H9 (cell line): ENCODE data around the gene AADACL3. TPM values are rescaled to one million over a fixed set of nuclear protein-coding genes. Genes with fewer than 3 reads are reported as not detected.

Experiments used
- DNase-seq: peaks from one replicate; pipeline ENCODE4 v3.0.0-alpha.2; 2017
- H2AFZ ChIP-seq: one replicate; pipeline ENCODE4 v1.6.1; 2013; ENCODE audit warnings: mild to moderate bottlenecking, low read length, control low read depth, moderate library complexity
- H2AK5ac ChIP-seq: 2 replicates; pipeline ENCODE4 v1.6.1; 2013; ENCODE audit warnings: low read length, control low read depth, mixed read lengths; ENCODE audit not compliant: insufficient read length
- H2BK120ac ChIP-seq: one replicate; pipeline ENCODE4 v1.6.1; 2013; ENCODE audit warnings: low read depth, mild to moderate bottlenecking, low read length, control low read depth, inconsistent platforms; ENCODE audit not compliant: poor library complexity, severe bottlenecking
- H2BK12ac ChIP-seq: 2 replicates; pipeline ENCODE4 v1.6.1; 2013; ENCODE audit warnings: low read length, control low read depth, mixed read lengths, low read depth; ENCODE audit not compliant: insufficient read length
- H2BK15ac ChIP-seq: 2 replicates; pipeline ENCODE4 v1.6.1; 2013; ENCODE audit warnings: low read depth, low read length, control low read depth
- H2BK20ac ChIP-seq: one replicate; pipeline ENCODE4 v1.6.1; 2013; ENCODE audit warnings: low read depth, mild to moderate bottlenecking, low read length, control low read depth, inconsistent platforms; ENCODE audit not compliant: poor library complexity, severe bottlenecking
- H2BK5ac ChIP-seq: 2 replicates; pipeline ENCODE4 v1.6.1; 2013; ENCODE audit warnings: low read length, control low read depth, mixed read lengths; ENCODE audit not compliant: insufficient read length
- H3K14ac ChIP-seq: 2 replicates; pipeline ENCODE4 v1.6.1; 2013; ENCODE audit warnings: low read length, control low read depth; ENCODE audit not compliant: insufficient read depth
- H3K18ac ChIP-seq: 2 replicates; pipeline ENCODE4 v1.6.1; 2013; ENCODE audit warnings: low read depth, mild to moderate bottlenecking, mixed read lengths, low read length, control low read depth; ENCODE audit not compliant: insufficient read length
- H3K23ac ChIP-seq: 2 replicates; pipeline ENCODE4 v1.6.1; 2013; ENCODE audit warnings: low read length, control low read depth, mixed read lengths, low read depth; ENCODE audit not compliant: insufficient read length
- H3K23me2 ChIP-seq: 2 replicates; pipeline ENCODE4 v1.6.1; 2013; ENCODE audit warnings: low read depth, mild to moderate bottlenecking, mixed read lengths, low read length, control low read depth; ENCODE audit not compliant: insufficient read length, poor library complexity, severe bottlenecking
- H3K27ac ChIP-seq: 2 replicates; pipeline ENCODE4 v1.5.1; 2013; ENCODE audit warnings: low read length, control low read depth, mixed read lengths, low read depth; ENCODE audit not compliant: insufficient read length
- H3K27me3 ChIP-seq: 2 replicates; pipeline ENCODE4 v1.6.1; 2013; ENCODE audit warnings: low read length, control low read depth, inconsistent platforms; ENCODE audit not compliant: insufficient read depth
- H3K4ac ChIP-seq: 2 replicates; pipeline ENCODE4 v1.6.1; 2013; ENCODE audit warnings: low read depth, mild to moderate bottlenecking, control low read depth, inconsistent platforms, low read length, moderate library complexity
- H3K4me1 ChIP-seq: 2 replicates; pipeline ENCODE4 v1.6.1; 2013; ENCODE audit warnings: low read length, control low read depth, inconsistent platforms; ENCODE audit not compliant: insufficient read depth
- H3K4me2 ChIP-seq: 2 replicates; pipeline ENCODE4 v1.6.1; 2013; ENCODE audit warnings: low read length, control low read depth, mixed read lengths; ENCODE audit not compliant: insufficient read length, insufficient read depth
- H3K56ac ChIP-seq: 2 replicates; pipeline ENCODE4 v1.6.1; 2013; ENCODE audit warnings: low read depth, mild to moderate bottlenecking, mixed read lengths, low read length, control low read depth; ENCODE audit not compliant: insufficient read length
- H3K79me1 ChIP-seq: 2 replicates; pipeline ENCODE4 v1.6.1; 2013; ENCODE audit warnings: low read depth, mild to moderate bottlenecking, moderate library complexity, low read length, control low read depth, inconsistent platforms; ENCODE audit not compliant: insufficient read depth, poor library complexity, severe bottlenecking
- H3K79me2 ChIP-seq: 2 replicates; pipeline ENCODE4 v1.6.1; 2013; ENCODE audit warnings: low read length, control low read depth, inconsistent platforms; ENCODE audit not compliant: insufficient read depth
- H3K9ac ChIP-seq: 2 replicates; pipeline ENCODE4 v1.6.1; 2013; ENCODE audit warnings: low read length, control low read depth, mixed read lengths; ENCODE audit not compliant: insufficient read length; ENCODE audit errors: extremely low read depth
- H3K9me3 ChIP-seq: one replicate; pipeline ENCODE4 v1.6.1; 2013; ENCODE audit warnings: low read depth, low read length, inconsistent platforms; ENCODE audit not compliant: control insufficient read depth
- H3T11ph ChIP-seq: one replicate; pipeline ENCODE4 v1.6.1; 2013; ENCODE audit warnings: mild to moderate bottlenecking, low read length, control low read depth, inconsistent platforms
- H4K20me1 ChIP-seq: one replicate; pipeline ENCODE4 v1.6.1; 2013; ENCODE audit not compliant: control insufficient read depth, insufficient read length, insufficient read depth
- H4K5ac ChIP-seq: 2 replicates; pipeline ENCODE4 v1.6.1; 2013; ENCODE audit warnings: low read depth, mild to moderate bottlenecking, mixed read lengths, low read length, control low read depth; ENCODE audit not compliant: insufficient read length
- H4K8ac ChIP-seq: replicated peaks from 2 replicates; pipeline ENCODE4 v1.6.1; 2013; ENCODE audit warnings: low read length, control low read depth, mixed read lengths, low read depth; ENCODE audit not compliant: insufficient read length
- H4K91ac ChIP-seq: 2 replicates; pipeline ENCODE4 v1.6.1; 2013; ENCODE audit warnings: low read depth, mild to moderate bottlenecking, moderate library complexity, mixed read lengths, low read length, control low read depth; ENCODE audit not compliant: insufficient read length
- H3K27ac Mint-ChIP-seq, 3 experiments: 2 replicates in 2 of 3; 3 replicates in 1 of 3; pipeline ENCODE4 v1.8.0; 2020 to 2021; ENCODE audit warnings: mixed read lengths in 3 of 3, mild to moderate bottlenecking in 1 of 3, moderate library complexity in 1 of 3
- H3K27me3 Mint-ChIP-seq: 2 replicates; pipeline ENCODE4 v1.8.0; 2021; ENCODE audit warnings: low read depth, mild to moderate bottlenecking, moderate library complexity, mixed read lengths
- H3K36me3 Mint-ChIP-seq, 3 experiments: 2 replicates in 2 of 3; 3 replicates in 1 of 3; pipeline ENCODE4 v1.8.0; 2020 to 2021; ENCODE audit warnings: low read depth in 3 of 3, mixed read lengths in 3 of 3; ENCODE audit not compliant: insufficient read depth in 1 of 3
- H3K4me1 Mint-ChIP-seq, 2 experiments: 2 replicates each; pipeline ENCODE4 v1.8.0; 2020; ENCODE audit warnings: mixed read lengths in 2 of 2
- H3K4me3 Mint-ChIP-seq, 2 experiments: 2 replicates in 1 of 2; 3 replicates in 1 of 2; pipeline ENCODE4 v1.8.0; 2020 to 2021; ENCODE audit warnings: mild to moderate bottlenecking in 2 of 2, mixed read lengths in 2 of 2, moderate library complexity in 1 of 2
- H3K9me3 Mint-ChIP-seq, 2 experiments: 2 replicates in 1 of 2; 3 replicates in 1 of 2; pipeline ENCODE4 v1.8.0; 2020; ENCODE audit warnings: mild to moderate bottlenecking in 2 of 2, mixed read lengths in 2 of 2, moderate library complexity in 1 of 2
- CTCF ChIP-seq: fragments of 200-600 bp; sonication (generic); conservative IDR thresholded peaks from 3 replicates; pipeline ENCODE4 v1.8.0; 2021; ENCODE audit warnings: antibody characterized with exemption, mild to moderate bottlenecking
- WGBS: extraction: QIAGEN DNeasy Blood & Tissue Kit; methylation state at CpG from one replicate; pipeline ENCODE4 v1.1.7; 2013; ENCODE audit warnings: missing lambda C conversion rate, low lambda C conversion rate, mixed read lengths; ENCODE audit not compliant: insufficient read length; ENCODE audit errors: extremely low coverage; 5-methylcytosine and 5-hydroxymethylcytosine counted together
- total RNA-seq: library from RNA; stranded (reverse); gene quantifications from 2 replicates; pipeline ENCODE4 v1.2.1, GENCODE V29; 2021

Gene AADACL3
- total RNA-seq, 1 experiment from 2014 or later = 0.22 TPM

GRCh38 chr1:12769976-12770505 is 54.1 kb downstream of the AADACL3 start:
- Histone ChIP-seq H3K4me1 (no peaks in the 10 kb centered on the region), H2AFZ (no peak overlapping the region), H3K9me3 (no peaks in the 10 kb centered on the region), H2BK120ac (no peak overlapping the region), H3K23me2 (no peaks in the 10 kb centered on the region), H2BK20ac (no peak overlapping the region), H4K91ac (no peak overlapping the region), H3K4me2 (no peak overlapping the region), H3K79me2 (no peaks in the 10 kb centered on the region), H3K4ac (no peak overlapping the region), H4K5ac (no peak overlapping the region), H3K14ac (no peak overlapping the region), H2BK5ac (no peak overlapping the region), H3K27me3 (no peaks in the 10 kb centered on the region), H3K27ac (no peak overlapping the region), H4K20me1 (no peaks in the 10 kb centered on the region), H3K18ac (no peak overlapping the region), H3K79me1 (no peaks in the 10 kb centered on the region), H2BK15ac (no peak overlapping the region), H3K23ac (no peak overlapping the region), H2BK12ac (no peak overlapping the region), H3K9ac (no peak overlapping the region), H3K56ac (no peak overlapping the region), H2AK5ac (no peak overlapping the region), H3T11ph (no peak overlapping the region), H4K8ac (no peak overlapping the region)
- no CpG with 5 or more reads among the region's 7 CpGs for WGBS
- H3K36me3 Mint-ChIP-seq = no peaks in the 10 kb centered on the region
- TF ChIP-seq CTCF = no peak
- peaks cover 9% of the 10 kb centered on the region for H3K27me3 Mint-ChIP-seq
- peak overlapping the region in 1 of 3 experiments; percentile 50; a peak in 1 of 7 replicates for H3K27ac Mint-ChIP-seq
- DNase-seq = no peak
- H3K4me3 Mint-ChIP-seq = no peak overlapping the region
- peaks cover 0 to 4% of the 10 kb centered on the region in 2 experiments; a peak in 4 of 5 replicates for H3K9me3 Mint-ChIP-seq
- no peaks in the 10 kb centered on the region for H3K4me1 Mint-ChIP-seq
